Stimulated activated CD8-positive, alpha-beta memory T cell treated with anti-CD3 and anti-CD28 coated beads, Interleukin-4, amount 100 ng/mL, for 1 hour (primary cell): ENCODE data around the gene EPHA8.

Experiments
- DNase-seq, 2 donors: peaks; one replicate each; pipeline ENCODE4 v3.0.0-alpha.2; 2020; ENCODE audit warnings: low read depth in 2 of 2, low spot score in 1 of 2

The EPHA8 gene

DNA sequence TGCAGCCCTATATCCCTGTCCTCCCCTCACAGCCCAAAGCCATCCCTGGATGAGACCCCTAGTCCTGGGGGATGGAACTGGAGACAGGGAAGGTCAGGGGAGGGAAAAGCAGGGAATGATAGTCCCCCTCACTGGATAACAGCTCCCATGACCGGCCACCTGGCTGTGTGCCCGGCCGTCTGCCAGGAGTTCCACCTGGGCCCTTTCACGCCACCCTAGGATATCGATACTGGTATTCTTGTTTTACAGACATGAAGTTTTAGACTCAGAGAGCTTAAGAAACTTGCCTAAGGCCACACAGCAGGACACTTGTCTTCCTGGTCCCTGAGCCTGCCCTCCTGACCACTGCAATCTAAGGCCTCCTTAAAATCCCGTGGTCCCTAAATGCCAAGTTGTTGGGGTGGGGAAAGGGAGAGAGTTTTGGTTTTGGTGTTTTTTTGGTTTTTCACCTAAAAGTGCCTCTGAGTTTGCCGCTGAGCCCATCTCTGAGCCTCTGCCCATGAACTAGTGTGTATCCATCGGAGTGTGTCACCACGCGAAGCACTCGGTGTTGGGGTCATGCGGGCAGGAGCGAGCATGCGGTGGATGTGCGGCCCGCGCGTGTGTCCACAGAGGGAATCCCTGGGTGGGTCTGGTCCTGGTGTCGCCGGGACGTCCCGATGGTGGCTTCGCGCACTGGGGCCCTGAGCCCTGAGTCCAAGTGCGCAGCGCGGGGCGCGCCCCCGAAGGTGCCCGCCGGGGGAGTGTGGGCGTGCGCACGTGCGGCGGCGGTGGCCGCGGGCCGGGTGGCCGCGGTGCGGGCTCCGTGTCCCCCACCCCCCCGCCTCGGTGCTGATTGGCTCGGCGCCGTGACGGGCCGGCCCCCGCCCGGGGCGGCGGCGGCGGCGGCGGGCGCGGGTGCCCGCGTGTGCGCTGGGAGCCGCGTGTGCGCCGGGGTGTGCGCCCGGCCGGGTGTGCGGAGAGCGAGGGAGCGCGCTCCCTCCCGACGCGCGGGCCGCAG is at the start of gene EPHA8:
Gene EPHA8 (plus strand): TSS at position 906 of the 1,000 bp plus-strand sequence. CDS start 147 bp downstream, outside the sequence.
- no peak for DNase-seq

DNA sequence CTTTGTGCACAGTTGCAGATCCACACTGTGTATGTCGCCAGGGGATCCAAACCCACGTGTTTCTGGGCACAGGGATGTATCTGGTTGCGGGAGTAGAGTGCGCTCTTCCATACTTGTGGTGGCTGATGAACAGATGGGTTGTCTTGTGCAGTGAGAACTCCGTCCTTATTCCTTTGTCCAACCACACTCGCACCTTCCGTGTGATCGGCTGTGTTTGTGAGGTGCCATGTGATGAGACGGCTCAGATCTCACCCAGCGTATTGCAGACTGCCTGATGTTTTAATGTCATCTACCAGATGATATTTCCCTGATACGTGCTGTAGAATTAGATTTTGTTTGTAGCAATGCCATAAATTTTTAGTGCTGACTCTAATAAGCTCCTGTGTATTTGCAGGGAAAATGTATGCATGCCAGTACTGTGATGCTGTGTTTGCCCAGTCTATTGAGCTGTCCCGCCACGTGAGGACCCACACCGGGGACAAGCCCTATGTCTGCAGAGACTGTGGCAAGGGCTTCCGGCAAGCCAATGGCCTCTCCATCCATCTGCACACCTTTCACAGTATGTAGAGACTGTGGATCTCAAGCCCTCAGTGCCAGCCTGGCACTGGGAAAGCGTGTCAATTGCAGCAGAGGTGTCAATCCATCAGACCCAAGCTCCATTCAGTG is 46.2 kb upstream of the EPHA8 start:
- DNase-seq, result no peak

DNA sequence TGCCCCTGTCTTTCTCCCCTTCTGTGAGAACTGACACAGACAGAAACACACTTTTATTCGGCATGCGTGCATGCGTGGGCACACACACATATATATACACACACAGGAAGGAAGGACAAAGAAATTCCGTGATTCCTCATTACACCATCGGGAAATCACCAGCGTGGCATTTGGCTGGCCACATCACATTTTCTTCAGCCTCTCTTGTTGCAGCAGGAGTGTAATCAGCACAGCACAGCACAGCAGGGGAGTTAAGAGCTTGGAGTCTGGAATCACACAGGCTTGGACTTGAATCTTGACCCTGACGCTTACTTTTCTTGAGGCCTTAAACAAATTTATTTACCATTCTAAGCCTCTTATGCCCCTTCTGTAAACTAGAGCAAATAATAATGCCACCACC is 45.3 kb upstream of the EPHA8 start:
- no peak for DNase-seq

DNA sequence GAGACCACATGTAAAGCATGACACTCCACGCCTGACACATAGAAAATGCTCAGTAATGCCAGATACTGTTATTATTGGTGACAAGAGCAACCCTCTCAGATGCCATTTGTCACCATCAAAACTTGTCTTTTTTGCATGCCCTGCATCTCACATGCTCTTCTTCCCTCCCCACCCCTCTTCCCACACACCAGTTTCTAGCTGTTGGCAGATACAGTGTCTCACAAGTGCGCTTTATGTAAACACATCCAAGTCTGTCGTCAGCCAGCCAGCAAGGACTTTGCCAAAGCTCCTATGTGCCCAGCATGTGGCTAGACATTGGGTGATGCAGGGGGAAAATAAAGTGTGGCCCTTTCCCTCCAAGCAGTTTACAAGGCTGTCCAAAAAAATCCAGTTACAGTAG is 44.9 kb upstream of the EPHA8 start:
- no peak for DNase-seq

DNA sequence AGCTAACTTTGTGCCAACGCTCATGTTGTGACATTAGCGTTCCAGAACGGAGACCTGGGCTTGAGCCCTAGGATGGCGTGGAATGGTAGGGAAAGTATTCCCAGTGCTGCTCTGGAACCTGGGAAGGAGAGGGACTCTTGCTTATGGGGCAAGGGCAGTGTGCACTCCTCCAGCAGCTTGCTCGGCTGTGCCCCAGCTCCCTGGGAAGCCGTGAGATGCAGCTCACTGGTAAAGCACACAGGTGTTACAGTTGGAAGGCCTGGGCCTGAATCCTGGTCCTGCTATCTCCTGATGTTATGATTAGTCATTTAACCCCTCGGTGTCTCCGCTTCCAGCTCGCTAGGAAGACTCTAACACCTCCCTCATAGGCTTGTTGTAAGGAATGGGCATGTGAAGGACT is 42.4 kb upstream of the EPHA8 start:
- DNase-seq, result no peak

DNA sequence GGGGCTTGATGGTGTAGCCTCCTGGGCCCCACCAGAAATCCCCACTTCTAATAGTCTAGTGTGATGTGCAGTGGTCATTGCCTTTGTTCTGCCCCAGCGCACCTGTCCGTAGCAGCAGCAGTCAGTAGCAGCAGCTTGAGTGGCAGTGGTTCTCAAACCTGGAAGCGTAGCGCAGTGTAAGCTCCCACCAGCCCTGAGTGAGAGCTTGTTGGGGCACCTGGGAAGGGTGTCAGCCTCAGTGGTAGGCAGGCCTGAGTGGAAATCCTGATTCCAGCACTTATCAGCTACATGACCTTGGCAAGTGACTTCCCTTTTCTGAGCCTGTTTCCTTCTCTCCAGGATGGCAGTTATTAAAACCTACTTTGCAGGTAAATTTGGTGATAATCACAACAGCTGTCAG is 41.6 kb upstream of the EPHA8 start:
- DNase-seq, result no peak

DNA sequence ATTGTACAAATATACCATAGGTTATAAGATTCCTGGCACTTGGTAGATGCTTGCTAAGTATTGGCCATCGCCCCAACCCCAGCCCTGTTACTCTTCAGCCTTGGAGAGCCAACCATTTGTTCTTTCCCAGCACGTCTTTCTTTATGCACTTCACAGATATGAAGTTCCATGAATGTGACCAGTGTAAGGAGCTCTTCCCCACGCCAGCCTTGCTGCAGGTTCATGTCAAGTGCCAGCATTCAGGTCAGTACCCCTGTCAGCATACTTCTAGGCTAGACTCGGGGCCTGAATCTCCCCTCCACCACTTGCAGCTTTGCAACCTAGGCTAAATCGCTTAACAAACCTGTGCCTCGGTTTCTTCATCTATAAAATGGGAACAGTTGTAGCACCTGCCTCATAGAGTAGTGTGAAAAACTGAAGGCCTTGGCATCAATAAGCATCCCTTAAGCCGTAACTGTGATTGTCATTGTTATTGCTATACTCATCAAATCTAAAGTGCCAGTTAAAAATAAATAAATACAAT is 41.0 kb upstream of the EPHA8 start:
- DNase-seq, result no peak

DNA sequence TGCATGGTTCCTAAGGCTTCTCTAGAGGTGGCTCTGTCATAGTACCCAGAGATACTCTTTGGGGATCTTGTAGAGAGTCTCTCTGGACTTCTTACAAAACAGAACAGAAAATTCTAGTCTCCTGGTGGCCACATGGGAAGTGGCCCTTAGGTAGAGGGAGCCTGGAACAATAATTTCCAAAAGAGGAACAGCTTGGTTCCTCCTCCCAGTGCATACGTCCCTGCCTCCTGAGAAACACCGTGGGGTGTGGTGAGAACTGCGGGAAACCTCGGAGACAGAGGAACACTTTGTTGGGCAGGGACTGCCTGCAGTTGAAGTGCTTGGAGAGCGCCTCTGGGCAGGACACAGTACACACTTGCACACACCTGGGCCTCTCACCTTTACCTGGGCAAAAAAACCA is 38.8 kb upstream of the EPHA8 start:
- DNase-seq, result no peak

DNA sequence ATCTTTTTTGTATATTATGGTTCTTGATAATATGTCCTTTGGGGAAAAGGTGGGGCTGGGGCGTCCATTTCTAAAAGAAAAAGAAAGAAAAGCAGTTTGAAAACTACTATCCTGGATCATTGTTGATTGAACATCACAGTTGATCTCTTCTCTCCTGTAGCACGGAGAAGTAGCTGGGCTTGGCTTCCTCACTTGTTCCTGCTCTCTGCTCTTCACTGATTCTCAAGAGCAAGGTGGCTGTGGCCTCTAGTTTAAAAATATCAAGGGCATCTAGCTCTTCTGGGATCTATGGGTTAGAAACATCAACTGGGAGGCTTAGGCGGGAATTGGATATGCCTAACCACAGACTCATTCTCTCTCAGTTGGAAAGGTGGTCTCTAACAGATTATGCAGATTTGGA is 38.1 kb upstream of the EPHA8 start:
- no peak for DNase-seq

DNA sequence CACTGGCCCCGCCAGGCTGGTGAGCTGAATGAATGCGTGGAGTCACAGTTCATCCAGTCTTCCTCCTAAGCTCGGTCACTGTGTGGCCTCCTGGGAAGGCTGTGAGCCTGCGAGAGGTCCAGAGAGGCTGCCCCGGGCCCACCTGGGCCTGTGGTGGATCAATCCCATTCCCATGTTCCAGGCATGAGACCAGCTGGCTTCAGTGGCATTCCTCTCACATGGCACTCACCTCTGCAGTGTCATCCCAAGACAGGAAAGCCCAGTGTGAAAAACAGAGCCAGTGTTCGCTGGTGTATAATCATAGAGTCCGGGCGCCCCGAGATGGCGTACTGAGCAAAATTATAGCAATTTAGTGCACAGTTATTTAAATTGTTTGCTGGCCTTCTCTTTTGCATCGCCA is 37.6 kb upstream of the EPHA8 start:
- no peak for DNase-seq

DNA sequence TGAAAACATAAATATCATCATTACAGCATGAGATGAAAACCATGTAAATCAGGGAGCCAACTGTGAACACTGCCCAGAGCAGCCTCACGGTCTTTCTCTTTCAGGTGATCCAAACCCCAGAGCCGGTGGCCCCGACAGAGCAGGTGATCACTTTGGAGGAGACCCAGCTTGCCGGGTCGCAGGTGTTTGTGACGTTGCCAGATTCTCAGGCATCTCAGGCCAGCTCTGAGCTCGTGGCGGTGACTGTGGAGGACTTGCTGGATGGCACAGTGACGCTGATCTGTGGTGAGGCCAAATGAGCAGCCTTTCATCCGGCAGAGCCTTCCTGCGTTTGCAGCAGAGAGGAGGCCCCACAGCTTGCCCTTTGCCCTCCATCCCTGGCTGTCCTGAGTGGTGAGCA is 37.2 kb upstream of the EPHA8 start:
- DNase-seq, result no peak

DNA sequence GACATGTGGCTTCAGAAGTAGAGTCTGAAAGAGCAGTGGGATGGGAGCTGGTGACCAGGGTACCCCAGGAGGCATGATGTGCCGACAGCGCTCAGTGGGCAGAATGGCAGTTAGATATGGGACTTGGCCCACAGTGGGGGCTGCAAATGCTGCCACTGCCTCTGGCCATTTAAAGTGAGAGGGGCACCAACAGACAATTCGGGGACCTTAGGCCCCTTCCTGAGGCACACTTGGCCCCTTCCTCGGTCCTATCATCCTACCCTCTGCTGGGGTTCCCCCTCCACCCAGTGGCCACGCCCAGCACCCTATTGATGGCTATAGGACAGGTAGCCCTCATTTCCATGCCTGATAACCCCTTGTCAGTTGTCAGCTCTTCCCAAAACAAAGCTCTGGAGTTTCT is 36.6 kb upstream of the EPHA8 start:
- DNase-seq, result no peak

DNA sequence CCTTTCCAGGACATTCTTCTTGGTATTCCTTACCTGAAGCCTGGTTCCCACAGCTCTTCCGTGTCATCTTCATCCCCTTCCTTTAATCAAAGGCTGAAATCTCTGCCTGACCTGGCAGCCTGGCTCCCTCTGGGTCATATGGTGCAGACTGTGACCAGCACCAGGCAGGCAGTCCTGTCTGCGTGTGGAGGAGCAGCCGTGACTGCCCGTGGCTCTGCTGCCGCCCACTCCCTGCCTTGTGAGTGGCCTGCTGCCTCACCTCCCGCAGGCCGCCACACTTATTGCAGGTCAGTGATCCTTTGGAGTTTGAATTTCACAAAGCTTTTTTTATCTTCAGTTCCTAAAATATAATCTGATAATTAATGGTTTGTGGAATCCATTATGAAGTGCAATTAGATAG is 36.2 kb upstream of the EPHA8 start:
- DNase-seq, result no peak

DNA sequence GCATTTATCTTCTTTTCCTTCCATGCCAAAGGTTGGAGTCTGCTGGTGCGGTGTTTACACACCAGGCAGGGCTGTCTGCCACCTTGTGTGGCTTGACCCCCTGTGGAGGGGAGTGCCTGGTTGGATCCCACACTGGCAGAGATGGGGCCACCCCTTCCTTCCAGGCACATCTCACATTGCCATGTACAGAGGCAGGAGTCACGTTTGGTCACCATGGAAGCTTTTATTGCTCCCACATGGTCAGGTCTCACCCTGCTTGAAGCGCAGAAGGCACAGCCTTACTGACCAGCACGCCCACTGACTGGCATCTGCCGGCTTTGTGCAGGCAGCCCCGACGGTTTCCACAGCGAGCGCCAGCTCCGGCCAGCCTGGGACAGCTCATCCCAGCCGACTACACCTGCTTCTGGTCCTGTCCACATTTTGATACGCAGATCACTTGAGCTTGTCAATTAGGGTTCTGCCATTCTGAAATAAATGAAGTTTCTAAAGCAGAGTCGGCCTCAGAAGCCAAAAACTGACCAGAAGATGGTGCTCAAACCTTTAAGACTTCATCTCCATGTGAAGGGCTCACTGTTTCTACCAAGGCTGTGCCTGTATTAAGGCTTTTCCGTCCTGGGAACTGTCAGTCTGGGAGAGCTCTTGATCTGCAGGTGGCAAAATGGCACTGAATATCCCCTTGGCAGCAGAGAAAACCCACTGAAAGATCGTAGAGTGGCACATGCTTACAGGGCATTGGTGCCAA is 35.6 kb upstream of the EPHA8 start:
- no peak for DNase-seq

DNA sequence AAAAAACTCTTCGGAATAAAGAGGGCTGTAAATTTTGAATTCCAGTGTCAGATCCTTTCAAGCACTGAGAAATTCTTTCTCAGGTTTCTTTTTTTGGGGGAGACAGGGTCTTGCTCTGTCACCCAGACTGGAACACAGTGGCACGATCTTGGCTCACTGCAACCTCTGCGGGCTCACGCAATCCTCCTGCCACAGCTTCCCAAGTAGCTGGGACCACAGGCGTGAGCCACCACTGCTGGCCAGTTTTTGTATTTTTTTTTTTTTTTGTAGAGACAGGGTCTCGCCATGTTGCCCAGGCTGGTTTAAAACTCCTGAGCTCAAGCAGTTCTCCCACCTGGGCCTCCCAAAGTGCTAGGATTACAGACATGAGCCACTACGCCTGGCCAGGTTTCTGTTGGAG is 34.8 kb upstream of the EPHA8 start:
- no peak for DNase-seq

DNA sequence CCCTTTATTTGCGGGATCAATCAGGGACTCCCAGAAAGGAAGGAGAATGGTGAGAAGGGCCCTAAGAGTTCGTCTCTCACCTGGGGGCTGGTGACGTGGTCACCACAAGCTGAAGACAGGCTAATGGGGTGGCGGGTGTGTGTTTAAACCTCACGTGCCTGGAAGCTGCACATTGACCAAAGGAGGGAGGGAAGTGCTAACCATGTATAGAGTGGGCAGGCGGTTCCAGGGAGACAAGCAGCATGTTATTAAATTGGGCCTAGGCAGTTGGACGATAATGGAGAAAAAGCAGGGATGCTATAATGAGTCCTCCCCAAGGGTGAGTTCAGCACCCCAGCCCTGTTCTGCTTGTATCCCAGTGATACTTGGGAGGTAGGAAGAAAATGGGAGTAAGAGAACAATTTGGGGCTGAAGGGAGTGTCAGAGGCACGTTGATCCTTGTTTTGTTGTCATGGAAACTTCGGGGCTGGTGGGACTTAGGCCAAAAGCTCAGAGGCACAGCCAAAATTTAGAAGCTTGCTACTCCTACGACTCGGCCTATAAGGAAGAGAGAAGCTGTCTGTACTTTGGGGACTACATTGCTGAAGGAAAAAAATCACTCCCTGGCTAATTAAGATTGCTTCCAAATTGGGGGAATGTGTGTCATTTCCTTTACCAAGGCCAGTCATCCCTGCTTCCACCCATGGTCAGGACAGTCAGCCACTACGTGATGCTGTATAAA is 33.2 kb upstream of the EPHA8 start:
- no peak for DNase-seq

DNA sequence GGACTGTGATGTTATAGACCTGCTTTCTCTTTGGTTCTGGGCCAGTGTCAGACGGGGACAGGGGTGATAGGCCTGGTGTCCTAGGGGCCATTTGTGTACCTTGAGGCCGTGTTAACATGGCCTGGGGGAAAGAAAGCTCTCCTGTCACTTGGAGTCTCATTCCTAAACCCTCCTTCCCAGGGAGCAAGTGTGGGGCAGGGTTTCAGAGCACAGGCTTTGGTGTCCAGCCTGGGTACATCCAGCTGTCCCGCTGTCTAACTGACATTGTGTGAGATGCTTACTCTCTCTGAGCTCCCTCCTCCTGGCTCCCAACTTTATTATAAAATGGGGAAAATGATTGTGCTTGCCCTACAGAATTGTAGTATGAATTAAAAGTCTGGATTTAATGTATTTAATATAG is 32.6 kb upstream of the EPHA8 start:
- no peak for DNase-seq

DNA sequence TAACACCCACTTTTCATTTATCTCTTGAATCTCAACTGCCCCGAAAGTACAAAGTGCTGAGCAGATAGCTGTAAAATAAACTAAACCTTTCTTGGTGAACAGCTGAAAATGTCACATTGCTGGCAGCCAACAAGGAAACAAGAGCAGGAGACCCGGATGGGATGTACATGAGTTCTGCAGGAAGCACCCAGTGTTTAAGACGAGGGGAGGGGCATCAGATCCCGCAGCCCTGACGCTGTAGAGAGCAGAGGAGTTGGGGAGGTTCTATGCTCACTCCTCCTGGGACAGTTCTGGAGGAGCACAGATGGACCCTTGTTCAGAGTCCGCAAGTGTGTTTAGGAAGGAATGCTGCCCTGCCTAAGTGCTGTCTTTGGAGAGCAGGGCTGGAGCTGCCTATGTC is 32.0 kb upstream of the EPHA8 start:
- DNase-seq, result no peak

DNA sequence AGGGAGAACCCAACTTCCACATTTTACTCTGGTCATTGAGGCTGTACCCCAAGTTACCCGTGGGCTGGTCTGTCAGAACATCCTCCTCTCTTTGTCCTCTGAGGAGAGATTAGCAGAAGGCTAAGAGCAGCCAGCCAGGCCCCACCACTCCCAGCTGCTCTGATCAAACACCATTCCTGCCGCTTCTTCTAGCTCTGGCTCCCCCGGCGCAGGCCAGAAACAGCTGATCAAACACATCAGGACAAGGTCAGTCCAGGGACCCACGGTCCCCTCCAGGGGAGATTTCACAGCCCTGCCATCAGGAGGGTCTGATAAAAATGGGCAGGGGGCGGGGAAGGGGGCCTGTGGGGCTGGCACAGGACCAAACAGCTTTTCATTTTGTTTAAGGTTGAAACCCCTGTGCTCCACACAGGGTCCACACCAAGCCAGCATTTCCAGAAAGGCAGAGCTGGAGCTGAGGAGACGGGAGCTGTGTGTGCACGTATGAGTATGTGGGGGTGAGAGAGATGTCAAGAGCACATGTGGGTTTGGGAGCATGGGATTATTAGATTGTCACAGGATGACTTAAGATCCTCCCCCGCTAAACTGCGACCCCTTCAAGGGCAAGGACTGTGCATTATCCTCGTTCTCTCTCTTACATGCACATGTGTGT is 29.9 kb upstream of the EPHA8 start:
- DNase-seq, result no peak

DNA sequence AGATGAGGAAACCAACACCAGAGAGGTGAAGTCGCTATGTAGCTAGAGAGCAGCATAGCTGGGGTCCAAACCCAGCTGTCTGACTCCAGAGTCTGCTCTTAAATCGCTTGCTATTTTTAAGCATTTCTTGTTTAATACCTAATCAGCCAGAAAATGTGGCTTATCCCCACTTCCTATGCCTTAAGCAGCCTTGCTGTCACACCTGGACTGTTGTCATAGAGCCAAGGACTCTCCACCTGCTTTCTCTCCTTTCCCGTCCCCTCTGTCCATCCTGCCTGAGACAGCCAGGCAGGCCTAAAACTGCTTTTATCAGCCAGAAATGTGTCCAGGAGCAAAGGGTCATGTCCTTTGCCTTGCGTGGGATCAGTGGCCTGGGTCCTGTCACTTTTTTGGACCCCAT is 28.3 kb upstream of the EPHA8 start:
- no peak for DNase-seq
